Heart left ventricle (tissue), 16 donors: ENCODE measurements around the gene VASH1. TPM values are rescaled to one million over a fixed set of nuclear protein-coding genes. Genes with fewer than 3 reads are reported as not detected.

ENCODE experiments used
- ATAC-seq, 4 donors: fragments of 200-7000 bp; cut with Tn5 transposase; one replicate each; pipeline ENCODE4 v1.9.1; 2020 to 2022; ENCODE audit warnings: moderate library complexity in 4 of 4, mild to moderate bottlenecking in 3 of 4, moderate number of reproducible peaks in 1 of 4
- DNase-seq, 5 donors: peaks; one replicate each; pipeline ENCODE4 v3.0.0-alpha.2; 2020
- H3K27ac ChIP-seq, 12 donors: fragments of 200-600 bp; sonication (generic) in 4 of 12; one replicate each; pipeline versions ENCODE4 v1.5.0 to v1.8.0; 2016 to 2022; ENCODE audit warnings: mild to moderate bottlenecking in 2 of 12
- H3K27me3 ChIP-seq, 9 donors: fragments of 200-600 bp; sonication (generic) in 2 of 9; one replicate each; pipeline versions ENCODE4 v1.5.1 to v1.8.0; 2016 to 2022; ENCODE audit warnings: mild to moderate bottlenecking in 3 of 9
- H3K36me3 ChIP-seq, 9 donors: fragments of 200-600 bp; sonication (generic) in 2 of 9; one replicate each; pipeline versions ENCODE4 v1.5.0 to v1.8.0; 2018 to 2022; ENCODE audit warnings: mild to moderate bottlenecking in 2 of 9
- H3K4me1 ChIP-seq, 12 donors: fragments of 200-600 bp; sonication (generic) in 4 of 12; one replicate each; pipeline versions ENCODE4 v1.5.0 to v1.8.0; 2016 to 2022; ENCODE audit warnings: mild to moderate bottlenecking in 3 of 12
- H3K4me3 ChIP-seq, 12 donors: fragments of 200-600 bp; sonication (generic) in 4 of 12; one replicate each; pipeline versions ENCODE4 v1.5.0 to v1.8.0; 2017 to 2022; ENCODE audit warnings: mild to moderate bottlenecking in 9 of 12, moderate library complexity in 4 of 12
- H3K9me3 ChIP-seq, 12 donors: fragments of 200-600 bp; sonication (generic) in 4 of 12; one replicate each; pipeline versions ENCODE4 v1.5.0 to v1.8.0; 2016 to 2022; ENCODE audit warnings: mild to moderate bottlenecking in 1 of 12
- POLR2A ChIP-seq, 2 donors: fragments of 450-650 bp; IDR thresholded peaks; one replicate each; pipeline ENCODE4 v1.6.1; 2017; ENCODE audit warnings: antibody characterized with exemption in 2 of 2, mild to moderate bottlenecking in 2 of 2, moderate library complexity in 2 of 2
- WGBS, 4 donors: extraction: QIAGEN DNeasy Blood & Tissue Kit in 2 of 4; methylation state at CpG; one replicate each; pipeline versions ENCODE4 v1.1.5 to v1.1.7; 2013 to 2018; 5-methylcytosine and 5-hydroxymethylcytosine counted together
- intact Hi-C, 10 donors: fragments of 100-400 bp; cut with DNase I; formaldehyde crosslinking; loops; one replicate each; pipeline versions ENCODE4 v1.11.1 to v1.14.2; 2022
- polyA plus RNA-seq, 2 donors: library from polyadenylated mRNA; stranded (reverse); fragments of 200-250 nt; gene quantifications; one replicate each; pipeline ENCODE4 v1.2.3, GENCODE V29; 2013
- total RNA-seq, 9 donors: library from RNA; depleted of rRNA in 2 of 9; stranded (reverse); fragments of >200 nt in 2 of 9; fragmentation: NEBNext Ultra II Directional in 3 of 9; extraction: Animal tissue kit (Norgen Biotek cat#: 25700) in 3 of 9; gene quantifications; one replicate each; pipeline versions ENCODE4 v1.1.0 to v1.2.4, GENCODE V29; 2016 to 2023
- TF ChIP-seq, protein P1 (sequence below), 12 donors: fragments of 200-600 bp; sonication (generic) in 4 of 12; IDR thresholded peaks; one replicate each; pipeline versions ENCODE4 v1.5.0 to v1.8.0; 2018 to 2022; ENCODE audit warnings: antibody characterized with exemption in 12 of 12, mild to moderate bottlenecking in 5 of 12
- donor health status: ischemic (EF 13 %, LVEDD 7.1; RV severe dilation, severe dysfunction).
- donor health status: healthy with polysubstance abuse.
- donor health status: DM: no; HTN: yes; CAD: no.
- donor health status: DM: no; HTN: no; CAD: no.
- donor health status: ischemic (EF 25% LVEDD 6.9; RV normal size, moderate dysfunction).
- donor health status: ischemic (EF 25% LVEDD 5.7; RV mildly dilated, moderate dysfunction).
- donor health status: healthy.
- donor health status: DM: yes; HTN: yes; CAD: no.
- donor health status: ischemic (EF 35%, LVEDD 5.7; RV mildly dilated, moderate dysfunction).
- donor health status: nonischemic (EF 11% LVEDD 7.7; RV severe dilation, severe dysfunction).
- donor health status: DM: yes; HTN: yes; CAD: no.
- donor health status: PGD.
- donor health status: ischemic (EF 29% LVEDD 5.4; RV normal size, mild dysfunction).
- donor health status: nonischemic (EF 23%, LVEDD 6.1; RV moderate dilation, normal function).

VASH1 gene
- total and polyA plus RNA-seq, 11 donors: 7.8 to 30.8 (median 11.1) TPM

DNA sequence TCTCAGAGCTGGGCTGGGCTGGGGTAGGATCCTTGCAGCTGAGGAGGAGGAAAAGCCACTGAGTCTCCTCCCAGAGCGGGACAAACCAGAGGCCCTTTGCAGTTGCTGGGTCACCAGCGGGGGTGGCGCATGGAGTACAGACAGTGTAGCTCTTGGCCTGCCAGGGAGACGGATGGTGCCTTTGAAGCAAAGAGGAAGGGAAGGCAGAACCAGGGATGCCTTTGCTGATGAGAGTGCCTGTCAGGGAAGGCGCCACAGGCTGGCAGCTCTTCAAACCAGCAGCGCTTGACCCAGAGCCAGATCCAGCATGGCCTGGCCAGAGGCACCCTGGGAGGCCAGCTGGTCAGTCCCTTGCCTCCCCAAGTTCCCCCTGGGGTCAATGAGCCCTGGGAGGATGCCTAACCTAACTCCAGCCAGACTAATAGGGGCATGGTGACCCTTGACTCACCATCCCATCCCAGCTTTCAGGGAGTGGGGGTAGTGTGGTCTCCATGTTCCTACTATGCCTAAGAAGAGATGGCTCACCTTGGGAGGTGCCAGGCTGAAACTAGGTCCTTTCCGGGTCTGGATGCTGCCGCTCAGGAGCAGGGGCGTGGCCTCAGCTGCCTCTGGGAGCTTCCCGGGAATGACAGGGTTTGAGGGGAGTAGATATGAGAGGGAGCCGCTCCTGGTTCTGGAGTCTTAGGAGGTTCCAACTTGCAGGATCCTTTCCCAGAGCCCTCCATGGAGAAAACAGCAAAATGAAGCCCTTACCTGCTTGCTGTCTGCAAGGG, 19.8 kb downstream of the VASH1 start:
- H3K27ac ChIP-seq: peak overlapping the region in 11 of 12 donors; percentile 2 to 79 (median 46)
- TF ChIP-seq, protein P1, sequence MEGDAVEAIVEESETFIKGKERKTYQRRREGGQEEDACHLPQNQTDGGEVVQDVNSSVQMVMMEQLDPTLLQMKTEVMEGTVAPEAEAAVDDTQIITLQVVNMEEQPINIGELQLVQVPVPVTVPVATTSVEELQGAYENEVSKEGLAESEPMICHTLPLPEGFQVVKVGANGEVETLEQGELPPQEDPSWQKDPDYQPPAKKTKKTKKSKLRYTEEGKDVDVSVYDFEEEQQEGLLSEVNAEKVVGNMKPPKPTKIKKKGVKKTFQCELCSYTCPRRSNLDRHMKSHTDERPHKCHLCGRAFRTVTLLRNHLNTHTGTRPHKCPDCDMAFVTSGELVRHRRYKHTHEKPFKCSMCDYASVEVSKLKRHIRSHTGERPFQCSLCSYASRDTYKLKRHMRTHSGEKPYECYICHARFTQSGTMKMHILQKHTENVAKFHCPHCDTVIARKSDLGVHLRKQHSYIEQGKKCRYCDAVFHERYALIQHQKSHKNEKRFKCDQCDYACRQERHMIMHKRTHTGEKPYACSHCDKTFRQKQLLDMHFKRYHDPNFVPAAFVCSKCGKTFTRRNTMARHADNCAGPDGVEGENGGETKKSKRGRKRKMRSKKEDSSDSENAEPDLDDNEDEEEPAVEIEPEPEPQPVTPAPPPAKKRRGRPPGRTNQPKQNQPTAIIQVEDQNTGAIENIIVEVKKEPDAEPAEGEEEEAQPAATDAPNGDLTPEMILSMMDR (IDR thresholded peaks at IDR 0.05): no peak
- no peak for TF ChIP-seq POLR2A (IDR thresholded peaks at IDR 0.05)
- no peaks in the 10 kb centered on the region for H3K9me3 ChIP-seq
- intact Hi-C loops: no loop called here
- H3K4me3 ChIP-seq: no peak overlapping the region
- H3K4me1 ChIP-seq: peaks cover 0 to 84% (median 54%) of the 10 kb centered on the region in 12 donors
- H3K36me3 ChIP-seq: peaks cover 0 to 62% (median 35%) of the 10 kb centered on the region in 9 donors
- ATAC-seq (peak in 2 of 4 donors; percentile 2 to 23), DNase-seq (peak in 1 of 5 donors; percentile 39)
- WGBS, 4 donors: 73 to 86% (median 78%) methylated on average over 11 of the region's 11 CpGs
- no peaks in the 10 kb centered on the region for H3K27me3 ChIP-seq

DNA sequence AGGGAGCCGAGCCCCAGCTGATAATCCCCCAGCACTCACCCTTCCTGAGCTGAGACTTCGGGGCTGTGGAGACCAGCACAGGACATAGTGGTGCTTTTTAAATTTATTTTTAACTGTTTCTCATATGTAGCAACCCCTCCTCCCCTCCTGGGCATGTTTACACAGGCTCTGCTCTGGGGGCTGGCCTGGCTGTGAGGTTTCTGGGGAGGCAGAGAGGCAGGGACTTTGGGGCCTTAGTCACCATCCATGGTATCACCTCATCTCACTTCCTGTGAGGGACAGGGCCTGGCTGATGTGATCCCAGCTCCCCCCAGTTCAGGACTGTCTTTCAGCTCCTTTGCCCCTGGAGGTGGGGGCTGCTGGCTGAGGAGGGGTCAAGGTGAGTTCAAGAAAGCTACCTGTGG, 20.4 kb downstream of the VASH1 start:
- ATAC-seq (no peak), DNase-seq (no peak)
- H3K27ac ChIP-seq: peak overlapping the region; percentile 2 to 79 (median 44)
- intact Hi-C loops: loop anchor here in 2 of 10 donors (2.0 kb wide), 2 partner anchors 17 to 69 kb away; no protein-coding TSS in a partner anchor
- no peaks in the 10 kb centered on the region for H3K27me3 ChIP-seq
- 60 to 81% (median 73%) methylated on average over 2 of the region's 2 CpGs for WGBS, 4 donors
- H3K4me1 ChIP-seq: peaks cover 0 to 78% (median 53%) of the 10 kb centered on the region in 12 donors
- peaks cover 0 to 64% (median 41%) of the 10 kb centered on the region in 9 donors for H3K36me3 ChIP-seq
- no peak overlapping the region for H3K4me3 ChIP-seq
- H3K9me3 ChIP-seq: no peaks in the 10 kb centered on the region
- no peak for TF ChIP-seq POLR2A (IDR thresholded peaks at IDR 0.05)
- TF ChIP-seq, protein P1 (IDR thresholded peaks at IDR 0.05): no peak

DNA sequence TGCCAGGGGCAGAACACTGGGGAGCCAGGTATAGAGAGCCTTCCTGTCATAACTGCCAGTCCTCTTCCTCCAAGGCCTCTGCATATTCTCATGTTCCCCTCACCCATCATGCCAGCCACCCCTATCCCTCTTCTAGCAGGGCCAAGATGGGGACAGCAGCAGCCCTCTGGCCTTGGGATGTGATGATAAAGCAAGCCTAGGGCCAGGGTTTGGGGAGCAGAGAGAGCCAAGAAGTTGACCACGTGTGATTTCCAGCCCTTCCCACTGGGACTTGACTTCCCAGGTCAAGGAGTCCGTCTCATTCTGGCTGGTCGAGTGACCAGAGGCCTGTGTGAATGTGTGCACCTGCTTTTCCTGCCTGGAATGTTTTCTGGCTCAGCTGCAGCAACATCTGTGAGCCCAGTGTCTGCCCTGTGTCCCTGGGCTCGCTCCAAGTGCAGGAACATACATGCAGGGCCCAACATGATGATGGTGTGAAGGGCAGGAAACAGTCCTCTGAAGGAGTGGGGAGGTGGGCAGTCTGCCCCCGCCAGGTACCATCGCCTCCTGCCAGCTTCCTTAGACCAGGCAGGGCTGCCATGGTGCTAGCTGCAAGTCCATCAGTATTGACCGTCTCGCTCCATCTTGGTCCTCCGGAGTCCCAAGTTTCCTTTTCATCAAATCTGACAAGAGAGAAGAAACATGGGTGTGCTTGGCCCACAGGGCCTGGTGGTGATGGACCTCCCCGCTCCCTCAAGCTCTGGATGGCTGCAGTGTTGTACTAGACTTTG, 21.0 kb downstream of the VASH1 start:
- peak overlapping the region; percentile 18 to 79 (median 50) for H3K27ac ChIP-seq
- TF ChIP-seq POLR2A (IDR thresholded peaks at IDR 0.05): no peak
- TF ChIP-seq, protein P1 (IDR thresholded peaks at IDR 0.05): no peak
- no peaks in the 10 kb centered on the region for H3K9me3 ChIP-seq
- DNase-seq (no peak), ATAC-seq (no peak)
- intact Hi-C loops: loop anchor here in 2 of 10 donors (2.0 kb wide), 2 partner anchors 17 to 69 kb away; no protein-coding TSS in a partner anchor
- H3K36me3 ChIP-seq: peaks cover 0 to 64% (median 42%) of the 10 kb centered on the region in 9 donors
- peaks cover 0 to 71% (median 50%) of the 10 kb centered on the region in 12 donors for H3K4me1 ChIP-seq
- H3K4me3 ChIP-seq: no peak overlapping the region
- 75 to 85% (median 76%) methylated on average over 10 of the region's 10 CpGs for WGBS, 4 donors
- no peaks in the 10 kb centered on the region for H3K27me3 ChIP-seq
